Cerebellar nuclear complex (tissue), 1 donor: Measurements from ENCODE around the gene VASN.

ENCODE experiments used
- DNase-seq, 2 experiments: peaks; one replicate each; lab custom pipeline; 2025; lab: John Stamatoyannopoulos, UW

VASN gene

DNA sequence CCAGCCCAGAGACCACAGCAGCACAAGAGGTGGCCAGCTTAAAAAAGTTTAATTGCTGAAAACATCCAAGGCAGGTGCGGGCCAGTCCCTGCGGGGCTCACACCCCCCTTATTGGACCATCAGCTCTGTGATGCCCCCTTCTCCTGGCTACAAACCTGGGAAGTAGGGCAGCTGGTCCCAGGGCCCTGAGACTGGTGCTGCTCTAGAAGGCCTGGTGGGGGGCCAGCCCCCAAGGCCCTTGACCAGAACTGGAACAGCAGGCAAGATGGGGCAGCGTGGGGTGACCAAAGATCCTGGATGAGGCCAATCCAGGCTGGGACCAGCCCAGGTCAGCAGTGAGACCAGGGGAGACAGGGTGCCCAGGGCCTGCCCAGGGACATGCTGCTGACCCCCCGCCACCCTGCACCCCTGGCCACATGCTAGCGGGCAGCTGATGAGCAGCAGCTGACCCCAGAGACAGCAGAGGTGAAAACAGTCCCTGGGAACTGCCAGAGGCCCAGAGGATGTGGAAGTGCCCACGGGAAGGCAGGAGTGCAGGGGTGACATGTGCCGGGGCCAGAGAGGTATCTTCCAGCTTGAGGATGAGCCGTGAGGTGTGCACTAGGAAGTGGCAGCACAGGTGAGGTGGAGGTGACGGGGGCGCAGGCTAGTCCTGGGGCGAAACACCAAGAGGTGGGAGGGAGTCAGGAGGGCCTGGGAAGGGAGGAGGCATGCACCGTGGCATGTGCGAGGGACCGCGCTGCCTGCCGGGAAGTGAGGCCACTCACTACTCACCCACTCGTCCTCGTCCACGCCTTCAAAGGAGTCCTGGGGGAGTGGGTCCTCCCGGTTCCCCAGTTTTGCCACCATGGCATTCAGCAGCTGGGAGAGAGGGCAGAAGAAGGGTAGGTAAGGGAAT is 16.9 kb upstream of the VASN start:
- DNase-seq, result no peak

- DNase-seq, result no peak
These were observed 14.8 kb upstream of the VASN start for GRCh38 chr16:4356820-4357219.

GRCh38 chr16:4358236-4358635 is 13.4 kb upstream of the VASN start:
- DNase-seq, result no peak

DNA sequence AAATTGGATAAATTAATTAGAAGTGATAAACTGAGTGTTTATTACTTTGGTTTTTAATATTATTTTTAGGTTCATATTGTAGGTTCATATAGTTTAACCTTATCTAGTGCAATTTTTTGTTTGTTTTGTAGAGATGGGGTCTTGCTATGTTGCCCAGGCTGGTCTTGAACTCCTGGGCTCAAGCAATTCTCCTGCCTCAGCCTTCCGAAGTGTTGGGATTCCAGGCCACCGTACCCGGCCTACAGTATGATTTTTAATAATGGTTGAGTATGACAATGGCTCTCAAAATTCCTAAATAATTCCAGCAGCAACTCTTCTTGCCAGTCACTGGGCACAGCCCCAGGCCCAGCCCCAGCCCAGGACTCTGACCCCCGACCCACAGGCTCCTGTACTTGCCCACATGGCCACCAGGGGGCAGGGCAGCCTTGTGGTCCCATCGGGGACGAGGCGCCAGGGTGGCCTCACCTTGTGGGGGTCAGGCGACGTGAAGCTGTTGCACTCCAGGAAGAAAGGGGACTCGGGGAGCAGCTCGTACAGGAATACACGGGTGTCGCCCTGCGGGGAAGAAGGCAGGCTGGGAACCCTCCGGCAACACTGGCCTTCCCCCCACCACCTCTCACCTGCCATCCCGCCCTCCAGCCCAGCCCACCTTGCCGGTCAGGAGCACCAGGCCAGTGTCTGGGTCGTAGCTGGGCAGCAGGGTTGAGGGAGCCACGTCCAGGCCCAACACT is 12.7 kb upstream of the VASN start:
- DNase-seq, result no peak

GRCh38 chr16:4359914-4360313 is 11.7 kb upstream of the VASN start:
- DNase-seq, result no peak

- DNase-seq, result no peak
These were observed 11.1 kb upstream of the VASN start for GRCh38 chr16:4360538-4361021.

DNA sequence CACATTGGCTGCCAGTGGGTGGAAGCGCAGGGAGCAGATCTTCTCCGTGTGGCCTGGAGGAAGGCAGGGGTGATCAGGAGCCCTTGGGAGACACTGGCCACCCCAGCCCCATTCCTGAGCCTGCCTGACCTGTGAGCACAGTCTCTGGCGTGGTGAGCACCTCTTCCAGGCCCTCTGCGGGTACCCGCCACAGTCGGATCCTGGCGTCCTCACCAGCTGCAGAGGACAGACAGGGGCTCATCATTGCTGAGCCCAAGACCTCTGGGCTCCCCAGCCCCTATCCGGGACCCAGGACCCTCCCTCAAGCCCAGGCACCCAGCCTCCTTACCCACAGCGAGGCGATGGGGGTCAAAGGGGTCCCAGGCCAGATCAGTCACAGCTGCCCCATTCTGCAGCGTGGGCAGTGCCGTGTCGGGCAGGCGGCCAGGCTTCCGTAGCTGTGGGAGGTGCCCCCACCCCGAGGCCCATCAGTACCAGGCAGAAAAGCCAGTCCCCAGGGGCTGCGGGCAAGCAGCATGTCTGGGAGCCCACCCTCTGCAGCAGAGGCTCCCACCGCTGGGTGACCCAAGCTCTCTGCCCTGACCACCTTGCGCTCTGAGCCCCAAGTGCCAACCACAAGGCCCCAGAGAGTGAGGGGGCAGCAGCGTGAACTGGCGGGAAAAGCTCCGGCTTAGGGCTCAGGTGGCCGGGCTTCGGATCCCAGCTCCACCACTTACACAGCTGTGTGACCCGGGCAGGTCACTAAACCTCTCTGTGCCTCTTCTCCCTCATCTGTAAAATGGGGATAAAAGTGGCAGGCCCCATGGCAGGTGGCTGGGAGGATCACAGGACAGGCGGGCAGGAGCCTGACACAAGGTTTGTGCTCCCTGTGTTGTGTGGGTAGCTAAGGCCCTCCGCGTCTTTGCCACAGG is 10.4 kb upstream of the VASN start:
- DNase-seq, result no peak

GRCh38 chr16:4361944-4362311 is 9.7 kb upstream of the VASN start:
- DNase-seq, result no peak

- no peak for DNase-seq
These were observed 9.0 kb upstream of the VASN start for GRCh38 chr16:4362476-4363135.

DNA sequence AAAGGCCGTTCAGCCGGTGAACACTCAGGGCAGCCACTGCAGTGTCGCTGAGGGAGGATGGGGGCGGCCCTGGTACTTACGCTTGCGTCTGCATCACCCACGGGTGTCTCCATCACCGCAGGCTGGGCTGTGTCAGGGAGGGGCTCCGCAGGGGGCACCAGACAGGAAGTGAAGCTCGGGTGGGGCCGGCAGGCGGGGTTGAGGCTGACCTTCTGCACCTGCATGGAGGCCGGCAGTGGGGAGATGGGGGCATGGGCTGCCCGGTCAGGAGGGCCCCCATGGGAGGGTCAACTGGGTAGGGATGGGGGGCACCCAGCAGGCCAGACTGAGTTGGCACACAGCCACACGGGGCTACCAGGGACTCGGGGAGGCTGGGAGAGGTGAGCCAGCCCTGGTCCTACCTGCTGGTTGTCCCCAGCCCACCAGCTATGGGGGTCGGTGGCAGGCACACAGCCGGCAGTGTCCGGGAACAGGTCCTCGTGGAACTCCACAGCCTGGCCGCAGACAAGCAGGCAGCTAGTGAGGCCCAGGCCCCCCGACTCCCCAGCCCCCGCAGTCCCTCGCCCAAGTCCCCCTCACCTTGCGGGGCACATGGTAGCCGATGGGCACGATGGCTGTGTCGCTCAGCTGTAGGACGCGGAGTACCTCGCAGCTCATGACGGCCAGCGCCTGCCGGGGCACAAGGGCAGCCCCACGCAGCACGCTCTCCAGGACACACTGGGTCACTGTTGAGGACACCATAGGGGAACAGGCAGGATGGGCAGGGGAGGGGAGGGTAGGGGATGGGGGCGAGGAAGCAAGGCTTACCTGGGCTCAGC is 7.2 kb upstream of the VASN start:
- no peak for DNase-seq

- DNase-seq, result no peak
These were observed 6.6 kb upstream of the VASN start for GRCh38 chr16:4365014-4365406.

GRCh38 chr16:4365615-4366014 is 6.0 kb upstream of the VASN start:
- DNase-seq, result no peak

GRCh38 chr16:4366016-4366415 is 5.6 kb upstream of the VASN start:
- no peak for DNase-seq

DNA sequence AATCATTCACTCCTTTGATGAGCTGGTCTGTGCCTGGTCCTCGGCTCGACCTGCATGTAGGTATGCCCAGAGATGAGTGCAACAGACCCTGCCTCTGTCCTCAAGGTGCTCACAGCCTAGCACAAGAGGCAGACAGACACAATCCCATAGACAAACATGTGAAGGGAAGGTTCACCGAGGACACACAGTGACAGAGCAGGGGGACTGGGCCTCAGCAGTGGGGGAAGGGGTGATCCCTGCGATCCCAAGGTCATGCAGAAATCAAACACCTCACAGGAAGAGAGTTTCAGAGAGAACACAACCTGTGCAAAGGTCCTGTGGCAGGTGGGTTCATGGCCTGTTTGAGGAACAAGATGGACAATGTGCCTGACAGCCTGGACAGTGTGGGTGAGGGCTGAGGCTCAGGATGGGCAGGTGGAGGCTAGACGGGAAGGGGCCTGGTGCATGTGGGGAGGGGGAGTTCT is 4.2 kb upstream of the VASN start:
- DNase-seq, result no peak

DNA sequence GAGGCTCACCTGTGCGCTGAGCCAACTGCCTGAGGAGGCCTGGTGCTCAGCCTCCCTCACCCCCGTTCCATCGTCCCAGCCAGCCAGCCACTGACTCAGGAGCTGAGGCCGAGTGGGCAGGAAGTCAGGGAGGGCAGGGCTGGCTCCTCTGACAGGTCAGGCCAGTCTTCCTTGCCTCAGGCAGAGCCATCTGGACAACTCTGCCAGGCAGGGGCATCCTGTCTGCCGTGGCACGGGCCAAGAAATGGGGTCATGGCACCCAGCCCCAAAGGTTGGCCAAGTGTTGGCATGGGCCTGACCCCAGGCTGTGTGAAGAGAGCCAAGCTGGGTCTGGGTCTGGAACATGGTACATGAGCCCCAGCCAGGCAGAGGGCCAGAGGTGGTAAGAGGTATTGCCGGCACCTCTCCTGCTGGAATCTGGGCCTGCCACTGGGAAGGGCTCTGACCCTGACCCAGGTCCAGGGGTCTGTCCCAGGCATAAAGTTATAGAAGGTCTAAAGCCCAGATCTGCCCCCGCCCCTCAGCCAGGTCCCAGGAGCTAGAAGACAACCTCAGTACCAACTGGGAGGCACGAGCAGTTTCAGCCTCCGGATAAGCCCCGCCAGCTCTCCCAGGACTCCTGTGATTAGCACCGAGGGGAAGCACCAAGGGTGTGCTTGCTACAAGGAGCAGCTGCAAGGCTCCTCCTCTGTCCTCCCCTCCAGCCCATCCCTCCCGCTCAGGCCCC is 2.5 kb upstream of the VASN start:
- no peak for DNase-seq

- DNase-seq, result no peak
These were observed 1.5 kb upstream of the VASN start for GRCh38 chr16:4370151-4370550.

- DNase-seq, result no peak
These were observed 885 bp upstream of the VASN start for GRCh38 chr16:4370570-4371356.

- DNase-seq, result no peak
These were observed 441 bp downstream of the VASN start for GRCh38 chr16:4372001-4372577.
